Sigmoid colon (tissue), 3 donors: ENCODE data around the gene FBXL7.

Source experiments
- POLR2A ChIP-seq, 2 donors: fragments of 450-650 bp; IDR thresholded peaks; one replicate each; pipeline ENCODE4 v1.6.1; 2016; ENCODE audit warnings: antibody characterized with exemption in 2 of 2, mild to moderate bottlenecking in 2 of 2, moderate library complexity in 2 of 2
- TF ChIP-seq, protein P1 (sequence below), 4 experiments: fragments of 450-650 bp in 3 of 4; fragments of 200-600 bp in 1 of 4; IDR thresholded peaks; one replicate each; pipeline ENCODE4 v1.5.1; 2016 to 2019; ENCODE audit warnings: antibody characterized with exemption in 4 of 4, mild to moderate bottlenecking in 3 of 4, moderate library complexity in 2 of 4

DNA sequence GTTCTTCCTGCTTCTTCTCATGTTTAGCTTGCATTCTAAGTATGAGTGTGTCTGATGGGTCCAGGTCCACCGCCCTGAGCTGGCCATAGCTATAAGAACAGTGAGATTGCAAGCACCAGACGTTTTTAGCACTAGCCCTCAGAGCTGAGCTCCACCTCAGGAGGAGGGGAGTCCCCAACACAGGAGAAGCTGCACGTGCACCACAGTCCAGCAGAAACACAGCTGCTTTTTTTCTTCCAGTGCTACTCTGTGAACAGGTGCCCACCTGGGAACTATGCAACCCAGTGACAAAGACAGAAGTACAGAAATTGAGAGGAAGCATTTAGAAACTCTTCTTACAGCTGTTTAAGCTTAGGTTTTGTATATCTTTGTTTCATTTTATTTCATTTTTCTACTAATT, 380.2 kb downstream of the FBXL7 start:
- TF ChIP-seq, protein P1, sequence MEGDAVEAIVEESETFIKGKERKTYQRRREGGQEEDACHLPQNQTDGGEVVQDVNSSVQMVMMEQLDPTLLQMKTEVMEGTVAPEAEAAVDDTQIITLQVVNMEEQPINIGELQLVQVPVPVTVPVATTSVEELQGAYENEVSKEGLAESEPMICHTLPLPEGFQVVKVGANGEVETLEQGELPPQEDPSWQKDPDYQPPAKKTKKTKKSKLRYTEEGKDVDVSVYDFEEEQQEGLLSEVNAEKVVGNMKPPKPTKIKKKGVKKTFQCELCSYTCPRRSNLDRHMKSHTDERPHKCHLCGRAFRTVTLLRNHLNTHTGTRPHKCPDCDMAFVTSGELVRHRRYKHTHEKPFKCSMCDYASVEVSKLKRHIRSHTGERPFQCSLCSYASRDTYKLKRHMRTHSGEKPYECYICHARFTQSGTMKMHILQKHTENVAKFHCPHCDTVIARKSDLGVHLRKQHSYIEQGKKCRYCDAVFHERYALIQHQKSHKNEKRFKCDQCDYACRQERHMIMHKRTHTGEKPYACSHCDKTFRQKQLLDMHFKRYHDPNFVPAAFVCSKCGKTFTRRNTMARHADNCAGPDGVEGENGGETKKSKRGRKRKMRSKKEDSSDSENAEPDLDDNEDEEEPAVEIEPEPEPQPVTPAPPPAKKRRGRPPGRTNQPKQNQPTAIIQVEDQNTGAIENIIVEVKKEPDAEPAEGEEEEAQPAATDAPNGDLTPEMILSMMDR (IDR thresholded peaks at IDR 0.05) = no peak
- TF ChIP-seq POLR2A (IDR thresholded peaks at IDR 0.05) = no peak
